GM18951 (cell line): ENCODE data around the gene PCDHGA6.

Experiments
- POLR2A ChIP-seq: IDR thresholded peaks from 4 replicates; pipeline ENCODE4 v1.6.1; 2011; ENCODE audit warnings: mild to moderate bottlenecking; ENCODE audit not compliant: insufficient read length, insufficient read depth; ENCODE audit errors: extremely low read depth
- in situ Hi-C: fragments of 300-500 bp; cut with MboI; formaldehyde crosslinking; loops from one replicate; pipeline ENCODE4 v1.12.0; 2022; ENCODE audit warnings: low sequenced_read_pairs, mixed read lengths, inconsistent platforms; ENCODE audit not compliant: unreplicated experiment

PCDHGA6 gene

GRCh38 chr5:141349917-141350619 is 23.6 kb upstream of the PCDHGA6 start, which contains the start of gene PCDHGB1:
PCDHGB1 (plus strand) TSS chr5:141350099; CDS start chr5:141350261, 162 bp downstream.
- TF ChIP-seq POLR2A = no peak
- in situ Hi-C loops = no loop called here

GRCh38 chr5:141351591-141351990 is 22.1 kb upstream of the PCDHGA6 start:
- in situ Hi-C loops = no loop called here

GRCh38 chr5:141354900-141355469 is 18.7 kb upstream of the PCDHGA6 start, which contains the start of gene PCDHGA4:
PCDHGA4 (plus strand) TSS chr5:141355021; CDS start chr5:141355108, 87 bp downstream.
- in situ Hi-C loops = no loop called here
- TF ChIP-seq POLR2A = no peak

More at GRCh38 chr5:141351591-141351990, 22.1 kb upstream of the PCDHGA6 start:
- TF ChIP-seq POLR2A = no peak

- in situ Hi-C loops = no loop called here
These were observed 18.1 kb upstream of the PCDHGA6 start for GRCh38 chr5:141355641-141356040.

GRCh38 chr5:141356133-141356532 is 17.6 kb upstream of the PCDHGA6 start:
- no peak for TF ChIP-seq POLR2A
- in situ Hi-C loops = no loop called here

More at GRCh38 chr5:141355641-141356040, 18.1 kb upstream of the PCDHGA6 start:
- no peak for TF ChIP-seq POLR2A

GRCh38 chr5:141356950-141357349 is 16.7 kb upstream of the PCDHGA6 start:
- in situ Hi-C loops = no loop called here

GRCh38 chr5:141359790-141360426 is 13.8 kb upstream of the PCDHGA6 start, which contains the start of gene PCDHGB2:
PCDHGB2 (plus strand) TSS chr5:141359994; CDS start chr5:141360136, 142 bp downstream.
- no peak for TF ChIP-seq POLR2A
- in situ Hi-C loops = no loop called here

More at GRCh38 chr5:141356950-141357349, 16.7 kb upstream of the PCDHGA6 start:
- TF ChIP-seq POLR2A = no peak

- TF ChIP-seq POLR2A = no peak
- in situ Hi-C loops = no loop called here
These were observed 13.0 kb upstream of the PCDHGA6 start for GRCh38 chr5:141360685-141361084.

- in situ Hi-C loops = no loop called here
- no peak for TF ChIP-seq POLR2A
These were observed 11.0 kb upstream of the PCDHGA6 start for GRCh38 chr5:141362719-141363118.

- in situ Hi-C loops = no loop called here
- no peak for TF ChIP-seq POLR2A
These were observed 9.6 kb upstream of the PCDHGA6 start, which contains the start of gene PCDHGA5 for GRCh38 chr5:141363952-141364660. PCDHGA5 (plus strand) TSS chr5:141364162; CDS start chr5:141364331, 169 bp downstream.

GRCh38 chr5:141366016-141366896 is 7.4 kb upstream of the PCDHGA6 start:
- in situ Hi-C loops = no loop called here
- TF ChIP-seq POLR2A = no peak
